ENCODE data around the gene CDH4. TPM values are rescaled to one million over a fixed set of nuclear protein-coding genes. Genes with fewer than 3 reads are reported as not detected.

CDH4 gene
- total and polyA plus RNA-seq, 9 of the 15 experiments (the other 6 are each of a cell fraction or from before 2014, with no cell fraction given): 0.04 TPM; not detected in 8

- TF ChIP-seq CEBPZ (IDR thresholded peaks at IDR 0.05; ENCODE audit: borderline replicate concordance, low read depth, low read length): no peak
- no peak for TF ChIP-seq CBX3 (IDR thresholded peaks at IDR 0.05; ENCODE audit: borderline replicate concordance in 1 of 2, low read length in 2 of 2)
- no peak; the same call in 1 of the 2 replicates for TF ChIP-seq EGR1 (conservative IDR thresholded peaks at IDR 0.05)
- peak; percentile 54 for TF ChIP-seq C11orf30 (IDR thresholded peaks at IDR 0.05; ENCODE audit: low read depth)
- no peak for TF ChIP-seq HSF4 (CRISPR knock-in tag; IDR thresholded peaks at IDR 0.05; ENCODE audit: borderline replicate concordance)
- TF ChIP-seq CBFA2T3 (IDR thresholded peaks at IDR 0.05): no peak
- no peak for TF ChIP-seq ELF2 (CRISPR knock-in tag; IDR thresholded peaks at IDR 0.05)
- TF ChIP-seq ZNF197 (CRISPR knock-in tag; IDR thresholded peaks at IDR 0.05; ENCODE audit: low read depth): no peak
- TF ChIP-seq NFIC (IDR thresholded peaks at IDR 0.05): peak; percentile 51
- no peak for TF ChIP-seq CHD4 (IDR thresholded peaks at IDR 0.05; ENCODE audit: insufficient read depth, insufficient replicate concordance, low read depth, low read length, poor library complexity, severe bottlenecking)
- TF ChIP-seq ZKSCAN3 (CRISPR knock-in tag; IDR thresholded peaks at IDR 0.05): no peak
- TF ChIP-seq PKNOX1 (IDR thresholded peaks at IDR 0.05): no peak
- TF ChIP-seq NFE2 (IDR thresholded peaks at IDR 0.05; ENCODE audit: low read depth): peak; percentile 47; the same call in 1 of the 2 replicates
- no peak for TF ChIP-seq TAL1 (IDR thresholded peaks at IDR 0.05)
- TF ChIP-seq MAFG (tag; conservative IDR thresholded peaks at IDR 0.05): peak; percentile 60
These were observed 673.6 kb downstream of the CDH4 start (continued) for GRCh38 chr20:61925555-61926252.
